ENCODE measurements around the gene CMTM1. TPM values are rescaled to one million over a fixed set of nuclear protein-coding genes. Genes with fewer than 3 reads are reported as not detected.

The CMTM1 gene
- total and polyA plus RNA-seq, 2 experiments from 2014 or later: 1.4 to 1.9 TPM

- no peak for TF ChIP-seq ZNF462 (CRISPR knock-in tag; IDR thresholded peaks at IDR 0.05)
- TF ChIP-seq REST (IDR thresholded peaks at IDR 0.05; ENCODE audit: unreplicated experiment): no peak
- no peak for TF ChIP-seq NANOG (IDR thresholded peaks at IDR 0.05; ENCODE audit: borderline replicate concordance)
- no peak for TF ChIP-seq ZNF114 (CRISPR knock-in tag; IDR thresholded peaks at IDR 0.05)
- no peak for TF ChIP-seq ETS1 (IDR thresholded peaks at IDR 0.05)
Measured at GRCh38 chr16:66617728-66618127, 51.5 kb downstream of the CMTM1 start (continued).
